Spinal cord (tissue), 10 donors: ENCODE results near the gene TENM3. TPM values are rescaled to one million over a fixed set of nuclear protein-coding genes. Genes with fewer than 3 reads are reported as not detected.

Experiments used
- DNase-seq, 6 donors: peaks; one replicate each; pipeline versions ENCODE4 v3.0.0 to v3.0.0-alpha.2; 2013 to 2015; ENCODE audit warnings: low spot score in 6 of 6, low read depth in 4 of 6
- H3K27ac ChIP-seq: one replicate; pipeline ENCODE4 v1.5.1; 2013; ENCODE audit warnings: low read depth, low read length, control low read depth
- H3K27me3 ChIP-seq: one replicate; pipeline ENCODE4 v1.6.1; 2013; ENCODE audit warnings: low read length; ENCODE audit not compliant: control insufficient read depth, insufficient read depth
- H3K36me3 ChIP-seq: one replicate; pipeline ENCODE4 v1.6.1; 2013; ENCODE audit warnings: low read length; ENCODE audit not compliant: control insufficient read depth, insufficient read depth
- H3K4me1 ChIP-seq: one replicate; pipeline ENCODE4 v1.6.1; 2013; ENCODE audit warnings: low read length; ENCODE audit not compliant: control insufficient read depth, insufficient read depth
- H3K4me3 ChIP-seq: one replicate; pipeline ENCODE4 v1.5.1; 2013; ENCODE audit warnings: low read depth, low read length, control low read depth
- H3K9me3 ChIP-seq: one replicate; pipeline ENCODE4 v1.6.1; 2013; ENCODE audit warnings: low read length; ENCODE audit not compliant: control insufficient read depth, insufficient read depth
- WGBS: methylation state at CpG from one replicate; pipeline ENCODE4 v1.1.5; 2013; ENCODE audit warnings: missing lambda C conversion rate; ENCODE audit not compliant: insufficient coverage; 5-methylcytosine and 5-hydroxymethylcytosine counted together
- polyA plus RNA-seq, 2 donors: library from polyadenylated mRNA; unstranded; fragments of 120-200 nt; gene quantifications; one replicate each; pipeline ENCODE4 v1.2.1, GENCODE V29; 2013; ENCODE audit not compliant: insufficient read length in 2 of 2
- total RNA-seq, 2 donors: library from RNA; depleted of rRNA in 1 of 2; stranded (reverse); fragments of 120-200 nt in 1 of 2; fragments of >200 nt in 1 of 2; gene quantifications; one replicate each; pipeline versions ENCODE4 v1.2.3 to v1.2.4, GENCODE V29; 2013 to 2014
- donor health status: healthy.

Gene TENM3
- total and polyA plus RNA-seq, 4 donors, result 25.8 to 57.5 (median 38.7) TPM

- no peak overlapping the region for H3K4me3 ChIP-seq
- no peaks in the 10 kb centered on the region for H3K36me3 ChIP-seq
- no peaks in the 10 kb centered on the region for H3K4me1 ChIP-seq
- H3K27me3 ChIP-seq, result no peaks in the 10 kb centered on the region
- DNase-seq, result no peak
- no peaks in the 10 kb centered on the region for H3K9me3 ChIP-seq
- WGBS, result 94% methylated on average over 4 of the region's 9 CpGs
- no peak overlapping the region for H3K27ac ChIP-seq
Observed at GRCh38 chr4:182224192-182224850, 18.9 kb upstream of the TENM3 start.

GRCh38 chr4:182225257-182225852 lies 17.8 kb upstream of the TENM3 start:
- no peaks in the 10 kb centered on the region for H3K4me1 ChIP-seq
- H3K9me3 ChIP-seq, result no peaks in the 10 kb centered on the region
- no peaks in the 10 kb centered on the region for H3K27me3 ChIP-seq
- H3K4me3 ChIP-seq, result no peak overlapping the region
- no peak for DNase-seq
- H3K27ac ChIP-seq, result no peak overlapping the region
- 91% methylated on average over 9 of the region's 9 CpGs for WGBS
- no peaks in the 10 kb centered on the region for H3K36me3 ChIP-seq

- 100% methylated on average over 1 of the region's 6 CpGs for WGBS
- Histone ChIP-seq H3K36me3 (no peaks in the 10 kb centered on the region), H3K27me3 (no peaks in the 10 kb centered on the region), H3K27ac (no peak overlapping the region), H3K4me1 (no peaks in the 10 kb centered on the region), H3K4me3 (no peak overlapping the region), H3K9me3 (no peaks in the 10 kb centered on the region)
- no peak for DNase-seq
Observed at GRCh38 chr4:182227611-182228010, 15.6 kb upstream of the TENM3 start.

GRCh38 chr4:182228991-182229577 lies 14.1 kb upstream of the TENM3 start:
- Histone ChIP-seq H3K27ac (no peak overlapping the region), H3K27me3 (no peaks in the 10 kb centered on the region), H3K4me1 (no peaks in the 10 kb centered on the region), H3K4me3 (no peak overlapping the region), H3K9me3 (no peaks in the 10 kb centered on the region), H3K36me3 (no peaks in the 10 kb centered on the region)
- WGBS, result no CpG with 5 or more reads among the region's 7 CpGs
- peak in 1 of 6 donors; percentile 85 for DNase-seq

DNA sequence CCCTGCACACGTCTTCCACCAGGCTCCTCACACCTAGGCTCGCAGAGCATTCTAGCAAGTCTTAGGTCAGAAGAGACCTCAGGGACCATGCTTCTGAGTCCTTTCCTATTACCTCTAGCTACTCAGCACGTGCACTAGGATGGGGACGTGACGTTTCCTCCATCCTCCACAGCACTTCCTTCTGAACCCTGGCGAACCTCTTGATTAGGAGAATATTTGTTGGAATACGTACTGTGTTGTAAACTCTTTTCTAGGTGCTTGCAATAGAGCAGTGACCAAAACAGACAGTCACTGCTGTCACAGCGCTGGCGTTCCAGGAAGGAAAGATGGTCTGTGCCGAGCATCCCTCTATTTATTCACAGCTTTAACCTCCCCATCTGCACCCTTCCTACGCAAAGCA lies 12.9 kb upstream of the TENM3 start:
- Histone ChIP-seq H3K36me3 (no peaks in the 10 kb centered on the region), H3K4me1 (no peaks in the 10 kb centered on the region), H3K9me3 (no peaks in the 10 kb centered on the region), H3K4me3 (no peak overlapping the region), H3K27me3 (no peaks in the 10 kb centered on the region), H3K27ac (no peak overlapping the region)
- no peak for DNase-seq
- WGBS, result 97% methylated on average over 4 of the region's 11 CpGs

DNA sequence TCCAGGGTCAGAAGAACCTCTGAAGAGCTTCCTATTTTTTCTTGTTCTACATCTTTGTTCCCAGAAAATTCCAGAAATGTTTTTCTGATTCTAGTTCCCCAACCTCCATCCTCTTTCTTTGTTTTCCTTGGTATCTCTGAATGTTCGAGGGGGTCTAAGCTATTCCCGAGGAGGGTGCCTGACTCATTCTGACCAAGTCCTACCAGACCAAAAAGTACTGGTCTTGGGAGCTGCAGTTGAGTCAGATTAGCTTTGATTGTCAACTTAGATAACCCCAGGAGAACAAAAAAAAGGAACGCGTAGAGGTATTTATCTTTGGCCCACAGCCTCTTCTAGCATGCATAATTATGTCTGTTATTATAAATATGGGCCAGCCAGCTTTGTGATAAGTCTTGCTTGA lies 12.1 kb upstream of the TENM3 start:
- H3K36me3 ChIP-seq, result no peaks in the 10 kb centered on the region
- DNase-seq, result no peak
- no peaks in the 10 kb centered on the region for H3K4me1 ChIP-seq
- no peak overlapping the region for H3K27ac ChIP-seq
- no peaks in the 10 kb centered on the region for H3K27me3 ChIP-seq
- no peak overlapping the region for H3K4me3 ChIP-seq
- no CpG with 5 or more reads among the region's 4 CpGs for WGBS
- no peaks in the 10 kb centered on the region for H3K9me3 ChIP-seq

DNA sequence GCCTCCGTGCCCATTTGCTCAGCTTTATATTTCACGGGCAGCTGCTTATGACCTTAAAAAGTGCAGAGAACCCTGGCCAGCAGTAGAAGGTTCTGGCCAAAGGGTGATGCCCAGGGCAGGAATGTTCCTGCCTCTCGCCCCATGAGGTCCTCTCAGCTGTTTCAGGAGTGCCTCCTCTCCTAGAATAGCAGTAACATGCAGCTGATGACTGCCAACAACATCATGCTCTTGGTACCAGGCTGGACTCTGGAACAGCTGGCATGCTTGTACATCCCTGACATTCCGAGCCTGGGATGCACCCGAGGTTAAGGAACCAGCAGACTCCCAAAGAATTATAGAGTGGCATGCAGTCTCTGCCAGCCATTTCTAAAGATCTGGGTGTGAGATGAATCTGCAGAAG lies 11.7 kb upstream of the TENM3 start:
- DNase-seq, result no peak
- H3K4me3 ChIP-seq, result no peak overlapping the region
- H3K9me3 ChIP-seq, result no peaks in the 10 kb centered on the region
- no peak overlapping the region for H3K27ac ChIP-seq
- no peaks in the 10 kb centered on the region for H3K4me1 ChIP-seq
- no peaks in the 10 kb centered on the region for H3K27me3 ChIP-seq
- no peaks in the 10 kb centered on the region for H3K36me3 ChIP-seq
- 91% methylated on average over 5 of the region's 5 CpGs for WGBS

GRCh38 chr4:182233310-182234090 lies 9.7 kb upstream of the TENM3 start:
- Histone ChIP-seq H3K27ac (no peak overlapping the region), H3K9me3 (no peaks in the 10 kb centered on the region), H3K4me1 (no peaks in the 10 kb centered on the region), H3K27me3 (no peaks in the 10 kb centered on the region), H3K36me3 (no peaks in the 10 kb centered on the region), H3K4me3 (no peak overlapping the region)
- WGBS, result 88% methylated on average over 7 of the region's 12 CpGs
- peak in 1 of 6 donors; percentile 18 for DNase-seq

DNA sequence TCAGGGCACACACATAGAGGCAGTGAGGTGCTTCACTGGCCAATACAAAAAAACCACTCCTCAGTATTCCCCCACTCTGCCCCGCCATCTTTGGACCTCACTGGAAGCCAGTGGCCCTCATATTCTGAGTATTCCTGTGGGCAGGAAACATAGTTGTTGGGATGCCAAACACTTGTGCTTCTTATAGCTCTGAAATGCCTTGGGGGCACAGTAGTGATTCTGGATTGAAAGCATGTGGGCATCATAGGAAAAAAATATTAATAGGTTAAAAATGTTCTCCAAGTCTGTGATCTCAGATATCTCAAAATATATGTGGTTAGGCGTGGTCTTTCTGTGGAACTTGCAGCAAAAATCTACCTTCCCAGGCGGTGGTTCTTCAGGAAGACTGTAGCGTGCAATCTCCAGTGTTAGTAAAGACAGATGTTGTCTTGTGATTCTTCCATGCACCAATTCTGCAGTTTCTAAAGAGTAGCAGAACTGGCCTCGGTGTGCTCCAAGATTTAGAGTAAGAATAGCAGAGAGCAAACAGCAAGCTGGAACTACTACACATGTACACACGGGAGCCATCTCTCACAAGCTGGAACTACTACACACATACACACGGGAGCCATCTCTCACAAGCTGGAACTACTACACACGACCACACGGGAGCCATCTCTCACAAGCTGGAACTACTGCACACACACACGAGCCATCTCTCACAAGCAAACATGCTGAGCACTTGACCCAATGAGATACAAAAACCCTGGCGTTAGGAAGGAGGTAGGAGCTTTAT lies 8.0 kb upstream of the TENM3 start:
- DNase-seq, result peak in 2 of 6 donors; percentile 17 to 88
- Histone ChIP-seq H3K4me3 (no peak overlapping the region), H3K36me3 (no peaks in the 10 kb centered on the region), H3K9me3 (no peaks in the 10 kb centered on the region), H3K27me3 (no peaks in the 10 kb centered on the region), H3K27ac (no peak overlapping the region), H3K4me1 (no peaks in the 10 kb centered on the region)
- WGBS, result 71% methylated on average over 7 of the region's 11 CpGs
